ENCODE results near the gene CSF1.
"Not testable (repeated sequence)": the region's sequence is repeated elsewhere in the genome, so short reads cannot be mapped to it uniquely, and the experiment has no call there.

The CSF1 gene

GRCh38 chr1:109946511-109946910 lies 35.9 kb downstream of the CSF1 start:
- DNase-seq: no peak

- DNase-seq: no peak
Observed at GRCh38 chr1:109947582-109948284, 37.1 kb downstream of the CSF1 start.

GRCh38 chr1:109948285-109948630 lies 37.6 kb downstream of the CSF1 start:
- no peak for DNase-seq

GRCh38 chr1:109950038-109950437 lies 39.4 kb downstream of the CSF1 start:
- DNase-seq: no peak

- DNase-seq: no peak
Observed at GRCh38 chr1:109950509-109950908, 39.9 kb downstream of the CSF1 start.

- not testable (repeated sequence) for DNase-seq
Observed at GRCh38 chr1:109951501-109951900, 40.9 kb downstream of the CSF1 start.

GRCh38 chr1:109954041-109954512 lies 43.4 kb downstream of the CSF1 start:
- no peak for DNase-seq

- no peak for DNase-seq
Observed at GRCh38 chr1:109959632-109959973, 49.0 kb downstream of the CSF1 start.

- DNase-seq: no peak
Observed at GRCh38 chr1:109959974-109960744, 49.5 kb downstream of the CSF1 start.

- no peak for DNase-seq
Observed at GRCh38 chr1:109960745-109961094, 50.1 kb downstream of the CSF1 start.

GRCh38 chr1:109963864-109964263 lies 53.2 kb downstream of the CSF1 start:
- no peak for DNase-seq

- no peak for DNase-seq
Observed at GRCh38 chr1:109969146-109969829, 58.6 kb downstream of the CSF1 start.

GRCh38 chr1:109969907-109970306 lies 59.3 kb downstream of the CSF1 start:
- DNase-seq: no peak

- DNase-seq: no peak
Observed at GRCh38 chr1:109971559-109971958, 60.9 kb downstream of the CSF1 start.

GRCh38 chr1:109974191-109974590 lies 63.5 kb downstream of the CSF1 start:
- DNase-seq: no peak

GRCh38 chr1:109975718-109976117 lies 65.1 kb downstream of the CSF1 start:
- DNase-seq: no peak

- no peak for DNase-seq
Observed at GRCh38 chr1:109976762-109977161, 66.1 kb downstream of the CSF1 start.

GRCh38 chr1:109977225-109977624 lies 66.6 kb downstream of the CSF1 start:
- no peak for DNase-seq

GRCh38 chr1:109977657-109978378 lies 67.2 kb downstream of the CSF1 start:
- no peak for DNase-seq

- DNase-seq: no peak
Observed at GRCh38 chr1:109978761-109979488, 68.3 kb downstream of the CSF1 start.

GRCh38 chr1:109979489-109980091 lies 68.9 kb downstream of the CSF1 start:
- DNase-seq: no peak

All from T-helper 1 cell (primary cell).